ENCODE measurements around the gene ABHD8.

Gene ABHD8

GRCh38 chr19:17303167-17303939 is at the start of gene ABHD8:
ABHD8 (minus strand) TSS chr19:17303425; CDS start chr19:17301616, 1,809 bp downstream.
- H3K4me3 ChIP-seq (ENCODE audit: low read depth, low read length), result peak within 1 kb of the TSS; percentile 74
- DNase-seq (ENCODE audit: low read depth), result peak; percentile 77

GRCh38 chr19:17352608-17353280 is 49.5 kb upstream of the ABHD8 start:
- DNase-seq (ENCODE audit: low read depth), result no peak

DNA sequence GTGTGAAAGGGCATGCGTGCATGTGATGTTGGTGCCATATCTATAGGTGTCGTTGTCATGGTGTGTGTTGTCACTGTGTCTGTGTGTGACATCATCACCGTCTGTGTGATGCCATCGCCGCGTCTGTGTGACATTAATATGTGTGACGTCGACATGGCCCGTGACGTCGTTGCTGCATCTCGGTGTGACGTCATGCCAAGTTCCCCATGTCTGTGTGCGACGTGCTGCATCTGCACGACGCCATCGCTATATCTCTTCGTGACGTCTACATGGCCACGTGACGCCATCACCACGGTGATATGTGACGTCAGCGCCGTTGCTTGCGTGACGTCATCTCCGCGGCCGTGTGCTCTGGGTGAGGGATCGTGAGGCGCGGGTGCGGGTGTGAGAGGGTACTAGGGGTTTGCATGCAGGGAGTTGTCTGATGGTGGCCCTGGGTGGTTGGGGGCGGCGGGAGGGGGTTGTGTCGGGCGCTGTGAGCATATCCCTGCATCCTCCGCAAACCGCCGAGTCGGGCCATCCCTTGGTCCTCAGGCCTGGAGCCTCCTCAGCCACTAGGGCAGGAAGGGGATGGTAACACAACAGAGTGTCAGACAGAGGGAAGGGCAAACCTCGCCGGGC is 48.7 kb upstream of the ABHD8 start:
- no peak overlapping the region for H3K4me3 ChIP-seq (ENCODE audit: low read depth, low read length)
- DNase-seq (ENCODE audit: low read depth), result no peak

More at GRCh38 chr19:17352608-17353280, 49.5 kb upstream of the ABHD8 start:
- H3K4me3 ChIP-seq (ENCODE audit: low read depth, low read length), result no peak overlapping the region

DNA sequence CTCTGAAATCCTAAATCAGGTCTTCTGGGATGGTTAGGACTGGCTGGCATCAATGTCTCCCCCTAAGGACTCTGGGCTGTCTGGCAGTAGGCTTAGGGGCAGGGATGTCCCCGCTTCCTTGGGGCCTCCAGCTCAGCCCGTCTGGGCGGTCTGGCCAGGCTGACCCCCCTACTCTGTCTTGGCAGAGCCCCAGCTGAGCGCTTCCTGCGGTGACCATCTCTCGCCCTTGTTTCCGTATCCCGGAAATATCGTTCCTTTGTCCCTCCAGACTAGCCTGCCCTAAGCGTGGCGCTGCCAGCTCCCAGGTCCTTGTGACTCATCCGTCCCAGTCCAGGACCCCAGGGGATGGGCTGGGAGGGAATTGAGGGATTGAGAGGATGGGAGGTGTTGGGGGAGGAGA is 45.5 kb upstream of the ABHD8 start:
- H3K4me3 ChIP-seq (ENCODE audit: low read depth, low read length), result no peak overlapping the region
- DNase-seq (ENCODE audit: low read depth), result no peak

GRCh38 chr19:17347877-17348276 is 44.7 kb upstream of the ABHD8 start:
- no peak for DNase-seq (ENCODE audit: low read depth)
- H3K4me3 ChIP-seq (ENCODE audit: low read depth, low read length), result no peak overlapping the region

GRCh38 chr19:17347361-17347760 is 44.1 kb upstream of the ABHD8 start:
- H3K4me3 ChIP-seq (ENCODE audit: low read depth, low read length), result no peak overlapping the region
- DNase-seq (ENCODE audit: low read depth), result no peak

GRCh38 chr19:17346109-17346671 is 43.0 kb upstream of the ABHD8 start:
- H3K4me3 ChIP-seq (ENCODE audit: low read depth, low read length), result no peak overlapping the region
- DNase-seq (ENCODE audit: low read depth), result no peak

- H3K4me3 ChIP-seq (ENCODE audit: low read depth, low read length), result no peak overlapping the region
- DNase-seq (ENCODE audit: low read depth), result no peak
Measured at GRCh38 chr19:17341845-17342244, 38.6 kb upstream of the ABHD8 start.

GRCh38 chr19:17341386-17341785 is 38.2 kb upstream of the ABHD8 start:
- no peak for DNase-seq (ENCODE audit: low read depth)
- no peak overlapping the region for H3K4me3 ChIP-seq (ENCODE audit: low read depth, low read length)

DNA sequence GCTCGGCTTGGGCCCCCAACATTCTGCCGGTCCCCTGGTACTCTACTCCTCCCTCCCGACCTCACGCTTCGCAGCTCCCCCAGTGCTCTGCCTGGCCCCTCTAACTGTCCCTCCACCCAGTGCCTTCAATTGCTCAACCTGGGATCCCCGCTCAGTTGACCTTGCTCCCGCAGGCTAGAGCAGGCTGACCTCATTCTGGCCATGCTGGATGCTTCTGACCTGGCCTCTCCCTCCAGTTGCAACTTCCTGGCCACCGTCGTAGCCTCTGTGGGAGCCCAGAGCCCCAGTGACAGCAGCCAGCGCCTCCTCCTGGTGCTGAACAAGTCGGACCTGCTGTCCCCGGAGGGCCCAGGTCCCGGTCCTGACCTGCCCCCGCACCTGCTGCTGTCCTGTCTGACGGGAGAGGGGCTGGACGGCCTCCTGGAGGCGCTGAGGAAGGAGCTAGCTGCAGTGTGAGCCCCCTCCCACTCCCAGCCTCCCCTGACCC is 37.7 kb upstream of the ABHD8 start:
- no peak for DNase-seq (ENCODE audit: low read depth)
- H3K4me3 ChIP-seq (ENCODE audit: low read depth, low read length), result no peak overlapping the region

GRCh38 chr19:17340302-17340870 is 37.2 kb upstream of the ABHD8 start:
- no peak for DNase-seq (ENCODE audit: low read depth)

GRCh38 chr19:17339088-17339741 is 36.0 kb upstream of the ABHD8 start:
- no peak for DNase-seq (ENCODE audit: low read depth)
- H3K4me3 ChIP-seq (ENCODE audit: low read depth, low read length), result no peak overlapping the region

More at GRCh38 chr19:17340302-17340870, 37.2 kb upstream of the ABHD8 start:
- H3K4me3 ChIP-seq (ENCODE audit: low read depth, low read length), result no peak overlapping the region

- H3K4me3 ChIP-seq (ENCODE audit: low read depth, low read length), result peak overlapping the region; percentile 69
- DNase-seq (ENCODE audit: low read depth), result no peak
Measured at GRCh38 chr19:17338433-17339078, 35.3 kb upstream of the ABHD8 start.

DNA sequence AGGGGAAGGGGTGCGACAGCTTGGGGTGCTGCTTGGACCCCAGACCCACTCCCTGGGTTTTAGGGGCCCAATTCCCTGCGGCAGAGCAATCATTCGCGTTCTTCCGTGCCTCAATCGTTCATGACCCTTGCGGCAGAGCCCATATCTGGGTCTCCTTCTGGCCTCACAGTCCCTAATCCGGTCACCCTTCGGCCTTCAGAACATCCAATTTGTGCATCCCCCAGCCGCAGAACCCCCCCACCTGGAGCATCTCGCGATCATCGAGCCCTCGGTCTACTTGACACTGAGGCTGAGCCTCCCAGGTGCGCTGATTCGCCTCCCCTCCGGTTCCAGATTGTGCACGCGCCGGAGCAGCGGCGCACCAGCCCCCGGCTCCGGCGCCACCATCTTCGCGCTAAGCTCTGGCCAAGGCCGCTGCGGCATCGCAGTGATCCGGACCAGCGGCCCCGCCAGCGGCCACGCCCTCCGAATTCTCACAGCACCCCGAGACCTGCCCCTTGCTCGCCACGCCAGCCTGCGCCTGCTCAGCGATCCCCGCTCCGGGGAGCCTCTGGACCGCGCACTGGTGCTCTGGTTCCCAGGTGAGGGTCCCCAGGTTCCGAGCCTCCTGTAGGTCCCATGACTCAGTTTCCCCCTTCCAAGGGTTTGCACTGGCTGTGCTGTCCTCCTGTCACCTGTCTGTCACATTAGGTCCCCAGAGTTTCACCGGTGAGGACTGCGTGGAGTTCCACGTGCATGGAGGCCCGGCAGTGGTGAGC is 34.6 kb upstream of the ABHD8 start:
- no peak for DNase-seq (ENCODE audit: low read depth)

GRCh38 chr19:17336872-17337674 is 33.8 kb upstream of the ABHD8 start, which contains the start of gene GTPBP3:
GTPBP3 (plus strand) TSS chr19:17337553; CDS start chr19:17337612, 59 bp downstream.
- peak within 1 kb of the TSS; percentile 69 for H3K4me3 ChIP-seq (ENCODE audit: low read depth, low read length)
- DNase-seq (ENCODE audit: low read depth), result peak; percentile 94

More for the DNA sequence above, 34.6 kb upstream of the ABHD8 start:
- peak overlapping the region; percentile 69 for H3K4me3 ChIP-seq (ENCODE audit: low read depth, low read length)

- no peak for DNase-seq (ENCODE audit: low read depth)
- H3K4me3 ChIP-seq (ENCODE audit: low read depth, low read length), result no peak overlapping the region
Measured at GRCh38 chr19:17335575-17335974, 32.4 kb upstream of the ABHD8 start.
